WTC11 (cell line): ENCODE data around the gene GFRA1.

Experiments used
- ESRRA ChIP-seq: sonication (generic); formaldehyde crosslinking; IDR thresholded peaks from 2 replicates; pipeline ENCODE4 v1.8.1; 2022; ENCODE audit warnings: mild to moderate bottlenecking, missing genetic modification reagents, borderline replicate concordance
- GABPB1 ChIP-seq: sonication (generic); formaldehyde crosslinking; IDR thresholded peaks from 2 replicates; pipeline ENCODE4 v1.8.1; 2023; ENCODE audit warnings: mild to moderate bottlenecking, missing genetic modification reagents
- IRF2 ChIP-seq: sonication (generic); formaldehyde crosslinking; IDR thresholded peaks from 2 replicates; pipeline ENCODE4 v1.8.0; 2022; ENCODE audit warnings: low read depth, missing genetic modification reagents, borderline replicate concordance
- NFYB ChIP-seq: sonication (generic); formaldehyde crosslinking; conservative IDR thresholded peaks from 2 replicates; pipeline ENCODE4 v1.8.0; 2022; ENCODE audit warnings: low read depth, missing genetic modification reagents
- SMAD3 ChIP-seq: sonication (generic); formaldehyde crosslinking; IDR thresholded peaks from 2 replicates; pipeline ENCODE4 v1.8.0; 2022; ENCODE audit warnings: missing genetic modification reagents, mild to moderate bottlenecking, borderline replicate concordance
- SP1 ChIP-seq: sonication (generic); formaldehyde crosslinking; conservative IDR thresholded peaks from 2 replicates; pipeline ENCODE4 v1.8.1; 2022; ENCODE audit warnings: missing genetic modification reagents
- TEAD4 ChIP-seq: sonication (generic); formaldehyde crosslinking; IDR thresholded peaks from 2 replicates; pipeline ENCODE4 v1.8.0; 2022; ENCODE audit warnings: mild to moderate bottlenecking, missing genetic modification reagents
- ZBTB21 ChIP-seq: sonication (generic); formaldehyde crosslinking; IDR thresholded peaks from 2 replicates; pipeline ENCODE4 v1.8.1; 2023; ENCODE audit warnings: mild to moderate bottlenecking, missing genetic modification reagents, borderline replicate concordance
- TF ChIP-seq, protein P1 (sequence below): fragments of 200-600 bp; IDR thresholded peaks from 2 replicates; pipeline ENCODE4 v1.8.0; 2022; ENCODE audit warnings: antibody characterized with exemption
- TF ChIP-seq, protein P2 (sequence below): sonication (generic); formaldehyde crosslinking; IDR thresholded peaks from 2 replicates; pipeline ENCODE4 v1.8.1; 2023; ENCODE audit warnings: mild to moderate bottlenecking, missing genetic modification reagents, moderate library complexity
- TF ChIP-seq, protein P3 (sequence below): sonication (generic); formaldehyde crosslinking; conservative IDR thresholded peaks from 2 replicates; pipeline ENCODE4 v1.8.1; 2023; ENCODE audit warnings: mild to moderate bottlenecking, low read depth, missing genetic modification reagents, moderate library complexity
- TF ChIP-seq, protein P4 (sequence below): sonication (generic); formaldehyde crosslinking; IDR thresholded peaks from 2 replicates; pipeline ENCODE4 v1.8.0; 2022; ENCODE audit warnings: mild to moderate bottlenecking, missing genetic modification reagents
- TF ChIP-seq, protein P5 (sequence below): sonication (generic); formaldehyde crosslinking; IDR thresholded peaks from 2 replicates; pipeline ENCODE4 v1.8.0; 2022; ENCODE audit warnings: missing genetic modification reagents

DNA sequence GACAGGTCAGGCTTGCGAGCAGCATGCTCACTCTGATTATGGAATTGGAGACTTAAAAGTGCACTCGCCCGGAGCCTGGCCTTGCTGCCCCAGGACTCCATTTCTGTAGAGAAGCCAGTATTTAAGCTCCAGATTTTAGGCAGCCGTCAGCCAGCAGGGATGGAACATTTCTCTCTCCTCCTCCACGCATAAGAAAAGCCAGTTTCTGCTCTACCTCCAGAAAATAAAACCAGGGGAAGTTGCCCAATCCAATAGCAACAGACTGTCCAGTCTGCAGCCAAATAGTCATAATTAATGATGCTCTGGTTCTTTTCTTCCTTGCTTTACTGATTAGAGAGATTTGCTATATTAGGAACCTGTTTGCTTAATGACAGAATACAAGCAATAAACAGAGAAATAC lies 203.2 kb downstream of the GFRA1 start:
- TF ChIP-seq, protein P1, sequence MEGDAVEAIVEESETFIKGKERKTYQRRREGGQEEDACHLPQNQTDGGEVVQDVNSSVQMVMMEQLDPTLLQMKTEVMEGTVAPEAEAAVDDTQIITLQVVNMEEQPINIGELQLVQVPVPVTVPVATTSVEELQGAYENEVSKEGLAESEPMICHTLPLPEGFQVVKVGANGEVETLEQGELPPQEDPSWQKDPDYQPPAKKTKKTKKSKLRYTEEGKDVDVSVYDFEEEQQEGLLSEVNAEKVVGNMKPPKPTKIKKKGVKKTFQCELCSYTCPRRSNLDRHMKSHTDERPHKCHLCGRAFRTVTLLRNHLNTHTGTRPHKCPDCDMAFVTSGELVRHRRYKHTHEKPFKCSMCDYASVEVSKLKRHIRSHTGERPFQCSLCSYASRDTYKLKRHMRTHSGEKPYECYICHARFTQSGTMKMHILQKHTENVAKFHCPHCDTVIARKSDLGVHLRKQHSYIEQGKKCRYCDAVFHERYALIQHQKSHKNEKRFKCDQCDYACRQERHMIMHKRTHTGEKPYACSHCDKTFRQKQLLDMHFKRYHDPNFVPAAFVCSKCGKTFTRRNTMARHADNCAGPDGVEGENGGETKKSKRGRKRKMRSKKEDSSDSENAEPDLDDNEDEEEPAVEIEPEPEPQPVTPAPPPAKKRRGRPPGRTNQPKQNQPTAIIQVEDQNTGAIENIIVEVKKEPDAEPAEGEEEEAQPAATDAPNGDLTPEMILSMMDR, result no peak
- TF ChIP-seq GABPB1 (CRISPR knock-in tag), result no peak
- TF ChIP-seq SP1 (CRISPR knock-in tag), result no peak
- TF ChIP-seq, protein P2, sequence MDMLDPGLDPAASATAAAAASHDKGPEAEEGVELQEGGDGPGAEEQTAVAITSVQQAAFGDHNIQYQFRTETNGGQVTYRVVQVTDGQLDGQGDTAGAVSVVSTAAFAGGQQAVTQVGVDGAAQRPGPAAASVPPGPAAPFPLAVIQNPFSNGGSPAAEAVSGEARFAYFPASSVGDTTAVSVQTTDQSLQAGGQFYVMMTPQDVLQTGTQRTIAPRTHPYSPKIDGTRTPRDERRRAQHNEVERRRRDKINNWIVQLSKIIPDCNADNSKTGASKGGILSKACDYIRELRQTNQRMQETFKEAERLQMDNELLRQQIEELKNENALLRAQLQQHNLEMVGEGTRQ (CRISPR knock-in tag), result no peak
- TF ChIP-seq TEAD4 (CRISPR knock-in tag), result no peak
- no peak for TF ChIP-seq ESRRA (CRISPR knock-in tag)
- no peak for TF ChIP-seq IRF2 (CRISPR knock-in tag)
- no peak for TF ChIP-seq NFYB
- TF ChIP-seq SMAD3, result no peak
- TF ChIP-seq, protein P3, sequence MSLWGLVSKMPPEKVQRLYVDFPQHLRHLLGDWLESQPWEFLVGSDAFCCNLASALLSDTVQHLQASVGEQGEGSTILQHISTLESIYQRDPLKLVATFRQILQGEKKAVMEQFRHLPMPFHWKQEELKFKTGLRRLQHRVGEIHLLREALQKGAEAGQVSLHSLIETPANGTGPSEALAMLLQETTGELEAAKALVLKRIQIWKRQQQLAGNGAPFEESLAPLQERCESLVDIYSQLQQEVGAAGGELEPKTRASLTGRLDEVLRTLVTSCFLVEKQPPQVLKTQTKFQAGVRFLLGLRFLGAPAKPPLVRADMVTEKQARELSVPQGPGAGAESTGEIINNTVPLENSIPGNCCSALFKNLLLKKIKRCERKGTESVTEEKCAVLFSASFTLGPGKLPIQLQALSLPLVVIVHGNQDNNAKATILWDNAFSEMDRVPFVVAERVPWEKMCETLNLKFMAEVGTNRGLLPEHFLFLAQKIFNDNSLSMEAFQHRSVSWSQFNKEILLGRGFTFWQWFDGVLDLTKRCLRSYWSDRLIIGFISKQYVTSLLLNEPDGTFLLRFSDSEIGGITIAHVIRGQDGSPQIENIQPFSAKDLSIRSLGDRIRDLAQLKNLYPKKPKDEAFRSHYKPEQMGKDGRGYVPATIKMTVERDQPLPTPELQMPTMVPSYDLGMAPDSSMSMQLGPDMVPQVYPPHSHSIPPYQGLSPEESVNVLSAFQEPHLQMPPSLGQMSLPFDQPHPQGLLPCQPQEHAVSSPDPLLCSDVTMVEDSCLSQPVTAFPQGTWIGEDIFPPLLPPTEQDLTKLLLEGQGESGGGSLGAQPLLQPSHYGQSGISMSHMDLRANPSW (CRISPR knock-in tag), result no peak
- TF ChIP-seq, protein P4, sequence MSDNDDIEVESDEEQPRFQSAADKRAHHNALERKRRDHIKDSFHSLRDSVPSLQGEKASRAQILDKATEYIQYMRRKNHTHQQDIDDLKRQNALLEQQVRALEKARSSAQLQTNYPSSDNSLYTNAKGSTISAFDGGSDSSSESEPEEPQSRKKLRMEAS (CRISPR knock-in tag), result no peak
- TF ChIP-seq, protein P5, sequence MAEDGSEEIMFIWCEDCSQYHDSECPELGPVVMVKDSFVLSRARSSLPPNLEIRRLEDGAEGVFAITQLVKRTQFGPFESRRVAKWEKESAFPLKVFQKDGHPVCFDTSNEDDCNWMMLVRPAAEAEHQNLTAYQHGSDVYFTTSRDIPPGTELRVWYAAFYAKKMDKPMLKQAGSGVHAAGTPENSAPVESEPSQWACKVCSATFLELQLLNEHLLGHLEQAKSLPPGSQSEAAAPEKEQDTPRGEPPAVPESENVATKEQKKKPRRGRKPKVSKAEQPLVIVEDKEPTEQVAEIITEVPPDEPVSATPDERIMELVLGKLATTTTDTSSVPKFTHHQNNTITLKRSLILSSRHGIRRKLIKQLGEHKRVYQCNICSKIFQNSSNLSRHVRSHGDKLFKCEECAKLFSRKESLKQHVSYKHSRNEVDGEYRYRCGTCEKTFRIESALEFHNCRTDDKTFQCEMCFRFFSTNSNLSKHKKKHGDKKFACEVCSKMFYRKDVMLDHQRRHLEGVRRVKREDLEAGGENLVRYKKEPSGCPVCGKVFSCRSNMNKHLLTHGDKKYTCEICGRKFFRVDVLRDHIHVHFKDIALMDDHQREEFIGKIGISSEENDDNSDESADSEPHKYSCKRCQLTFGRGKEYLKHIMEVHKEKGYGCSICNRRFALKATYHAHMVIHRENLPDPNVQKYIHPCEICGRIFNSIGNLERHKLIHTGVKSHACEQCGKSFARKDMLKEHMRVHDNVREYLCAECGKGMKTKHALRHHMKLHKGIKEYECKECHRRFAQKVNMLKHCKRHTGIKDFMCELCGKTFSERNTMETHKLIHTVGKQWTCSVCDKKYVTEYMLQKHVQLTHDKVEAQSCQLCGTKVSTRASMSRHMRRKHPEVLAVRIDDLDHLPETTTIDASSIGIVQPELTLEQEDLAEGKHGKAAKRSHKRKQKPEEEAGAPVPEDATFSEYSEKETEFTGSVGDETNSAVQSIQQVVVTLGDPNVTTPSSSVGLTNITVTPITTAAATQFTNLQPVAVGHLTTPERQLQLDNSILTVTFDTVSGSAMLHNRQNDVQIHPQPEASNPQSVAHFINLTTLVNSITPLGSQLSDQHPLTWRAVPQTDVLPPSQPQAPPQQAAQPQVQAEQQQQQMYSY, result no peak
- no peak for TF ChIP-seq ZBTB21
